Neural cell (in vitro differentiated cells): ENCODE results near the gene SOX18.

Experiments
- CTCF ChIP-seq: fragments of 450-650 bp; IDR thresholded peaks from 2 replicates; pipeline ENCODE4 v1.5.1; 2014; ENCODE audit warnings: antibody characterized with exemption, mild to moderate bottlenecking, moderate library complexity; ENCODE audit not compliant: poor library complexity, severe bottlenecking
- EP300 ChIP-seq: fragments of 450-650 bp; conservative IDR thresholded peaks from 2 replicates; pipeline ENCODE4 v1.6.1; 2014; ENCODE audit warnings: antibody characterized with exemption, mild to moderate bottlenecking, moderate library complexity; ENCODE audit not compliant: poor library complexity, severe bottlenecking
- EZH2 ChIP-seq: fragments of 200-600, 300-800 bp; shearing (Covaris generic), sonication (generic); IDR thresholded peaks from 2 replicates; pipeline ENCODE4 v1.6.1; 2014; ENCODE audit warnings: antibody characterized with exemption, low read length, borderline replicate concordance, mild to moderate bottlenecking; ENCODE audit not compliant: insufficient read depth, poor library complexity, severe bottlenecking
- MXI1 ChIP-seq: fragments of 450-650 bp; conservative IDR thresholded peaks from 2 replicates; pipeline ENCODE4 v1.6.1; 2014; ENCODE audit warnings: antibody characterized with exemption, mild to moderate bottlenecking; ENCODE audit not compliant: poor library complexity, severe bottlenecking
- POLR2AphosphoS5 ChIP-seq: IDR thresholded peaks from 2 replicates; pipeline ENCODE4 v1.6.1; 2012
- RAD21 ChIP-seq: fragments of 450-650 bp; conservative IDR thresholded peaks from 2 replicates; pipeline ENCODE4 v1.6.1; 2014; ENCODE audit warnings: antibody characterized with exemption, mild to moderate bottlenecking, moderate library complexity
- REST ChIP-seq: IDR thresholded peaks from 2 replicates; pipeline ENCODE4 v1.6.1; 2012; ENCODE audit warnings: borderline replicate concordance
- SMC3 ChIP-seq: fragments of 450-650 bp; conservative IDR thresholded peaks from 2 replicates; pipeline ENCODE4 v1.6.1; 2014; ENCODE audit warnings: antibody characterized with exemption, mild to moderate bottlenecking, moderate library complexity; ENCODE audit not compliant: poor library complexity
- TAF1 ChIP-seq: IDR thresholded peaks from 2 replicates; pipeline ENCODE4 v1.6.1; 2012; ENCODE audit warnings: low read depth

DNA sequence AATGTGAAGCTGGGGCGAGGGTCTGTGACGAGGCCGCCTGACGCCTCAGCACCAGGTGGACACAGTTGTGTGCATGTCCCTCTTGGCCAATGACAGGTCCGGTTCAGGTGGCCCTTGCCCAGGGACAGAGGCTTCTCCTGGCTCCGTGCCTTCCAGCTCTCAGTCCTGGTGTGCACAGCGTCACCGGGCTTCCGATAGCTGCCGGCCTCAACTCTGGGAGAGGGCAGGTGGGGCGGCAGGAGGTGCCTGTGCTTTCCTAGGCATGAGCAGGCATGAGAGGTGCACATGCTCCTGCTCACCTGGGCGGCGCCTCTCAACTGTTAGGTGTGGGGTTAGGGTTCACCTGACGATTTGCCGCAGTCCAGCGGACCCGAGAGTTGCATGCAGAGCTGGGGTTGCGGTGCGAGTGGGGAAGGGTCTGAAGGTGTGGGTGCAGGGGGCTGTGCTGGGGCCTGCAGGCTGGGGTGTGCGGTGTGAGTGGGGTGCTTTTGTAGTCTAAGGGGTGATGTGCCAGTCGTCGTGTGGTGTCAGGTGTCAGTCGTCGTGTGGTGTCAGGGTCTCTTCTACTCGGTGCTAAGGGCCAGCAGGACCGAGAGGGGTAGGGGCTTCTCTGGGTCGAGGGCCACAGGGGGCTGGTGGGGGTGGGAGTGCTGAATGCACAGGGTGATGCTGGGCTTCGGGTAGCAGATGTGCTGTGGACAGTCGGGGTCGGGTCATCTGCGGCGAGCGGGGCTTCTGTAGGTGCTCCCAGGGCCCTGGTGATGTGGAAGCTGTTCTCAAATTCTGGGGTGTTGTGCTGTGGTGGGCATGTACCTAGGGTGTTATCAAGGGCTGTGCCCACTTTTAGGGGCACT, 3.8 kb upstream of the SOX18 start:
- TF ChIP-seq RAD21 (no peak), CTCF (no peak), TAF1 (no peak), SMC3 (no peak), EZH2 (no peak), EP300 (no peak), REST (no peak), POLR2AphosphoS5 (no peak), MXI1 (no peak)
